GM18498 (cell line): ENCODE measurements around the gene BSCL2.
"Not testable (repeated sequence)": the region's sequence is repeated elsewhere in the genome, so short reads cannot be mapped to it uniquely, and the experiment has no call there.

Source experiments
- ATAC-seq: cut with Tn5 transposase; IDR thresholded peaks from one replicate; pipeline ENCODE4 v1.9.1; 2021; ENCODE audit warnings: mild to moderate bottlenecking, moderate library complexity; ENCODE audit not compliant: unreplicated experiment

BSCL2 gene

GRCh38 chr11:62664405-62665074, 42.7 kb downstream of the BSCL2 start:
- peak; percentile 35 for ATAC-seq

- no peak for ATAC-seq
These were observed 50.3 kb downstream of the BSCL2 start for GRCh38 chr11:62656796-62657429.

- ATAC-seq, result no peak
These were observed 52.9 kb downstream of the BSCL2 start for GRCh38 chr11:62654297-62654696.

GRCh38 chr11:62652161-62653006, 54.8 kb downstream of the BSCL2 start:
- ATAC-seq, result peak; percentile 22

GRCh38 chr11:62650283-62650682, 56.9 kb downstream of the BSCL2 start:
- ATAC-seq, result not testable (repeated sequence)

- ATAC-seq, result no peak
These were observed 57.7 kb downstream of the BSCL2 start for GRCh38 chr11:62649486-62649885.

GRCh38 chr11:62648967-62649364, 58.3 kb downstream of the BSCL2 start:
- no peak for ATAC-seq

GRCh38 chr11:62648185-62648966, 58.8 kb downstream of the BSCL2 start:
- ATAC-seq, result no peak

- no peak for ATAC-seq
These were observed 59.6 kb downstream of the BSCL2 start for GRCh38 chr11:62647609-62648005.

- ATAC-seq, result no peak
These were observed 60.2 kb downstream of the BSCL2 start for GRCh38 chr11:62646825-62647608.

- peak; percentile 87 for ATAC-seq
These were observed 61.0 kb downstream of the BSCL2 start, which contains the start of gene GANAB for GRCh38 chr11:62645946-62646824. GANAB (minus strand) TSS chr11:62646613; CDS start chr11:62646599, 14 bp downstream.

GRCh38 chr11:62645671-62645945, 61.6 kb downstream of the BSCL2 start:
- no peak for ATAC-seq

GRCh38 chr11:62644220-62644619, 63.0 kb downstream of the BSCL2 start:
- ATAC-seq, result no peak
